DMS153 (cell line): ENCODE data around the gene PPP1R14D.

Experiments used
- DNase-seq: peaks from one replicate; lab custom pipeline; 2025; lab: John Stamatoyannopoulos, UW

PPP1R14D gene

GRCh38 chr15:40782609-40783227, 45.8 kb downstream of the PPP1R14D start:
- peak; percentile 29 for DNase-seq

DNA sequence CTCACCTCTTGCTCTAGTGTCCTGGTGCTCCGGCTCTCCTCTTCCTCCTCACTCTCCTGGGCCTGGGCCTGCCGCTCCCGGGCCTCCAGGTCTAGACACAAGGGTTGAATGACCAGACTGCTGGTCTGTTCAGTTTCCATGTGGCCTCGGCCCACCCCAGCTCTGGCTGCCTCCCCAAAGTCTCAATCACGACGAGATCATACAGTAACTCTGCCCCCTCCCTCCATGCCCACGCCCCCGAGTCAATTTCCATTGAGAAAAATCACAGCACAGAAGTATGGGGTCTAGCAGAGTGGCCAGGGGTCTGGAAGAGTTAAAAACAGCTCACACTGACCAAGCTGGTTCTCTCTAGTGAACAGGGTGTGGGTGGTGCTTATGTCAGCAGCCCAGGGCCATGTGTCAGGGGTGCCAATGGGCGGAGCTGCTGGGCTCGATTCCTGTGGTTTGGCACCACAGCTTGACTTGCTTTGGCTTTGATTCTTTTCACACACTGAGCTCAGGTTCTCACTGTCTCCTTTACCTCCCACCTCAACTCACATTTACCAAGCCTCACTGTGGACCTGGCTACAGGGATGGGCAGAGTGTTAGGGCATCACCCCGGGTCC, 51.9 kb downstream of the PPP1R14D start:
- no peak for DNase-seq

- DNase-seq: no peak
Measured at GRCh38 chr15:40775740-40776536, 52.6 kb downstream of the PPP1R14D start.

- DNase-seq: no peak
Measured at GRCh38 chr15:40775007-40775406, 53.5 kb downstream of the PPP1R14D start.

GRCh38 chr15:40773902-40774301, 54.6 kb downstream of the PPP1R14D start:
- no peak for DNase-seq

GRCh38 chr15:40773496-40773895, 55.0 kb downstream of the PPP1R14D start:
- DNase-seq: no peak

DNA sequence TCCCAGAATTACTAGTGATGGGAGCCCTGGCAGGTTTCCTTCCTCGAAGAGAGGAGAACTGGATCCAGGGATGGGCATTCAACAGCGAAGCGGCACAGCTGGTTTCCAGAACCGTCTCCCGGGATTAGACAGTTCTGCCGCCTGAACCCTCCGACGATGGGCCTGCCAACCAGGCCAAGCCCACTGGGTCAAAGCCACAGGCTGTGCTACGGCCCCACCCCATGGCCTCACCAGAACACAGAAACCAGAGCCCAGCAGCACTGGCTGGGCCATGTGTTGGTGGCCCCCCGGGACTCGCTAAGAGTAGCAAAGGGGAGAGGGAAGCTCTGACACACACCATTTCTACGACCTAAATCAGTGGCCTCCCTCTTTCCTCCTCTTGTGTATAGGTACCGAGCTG, 56.5 kb downstream of the PPP1R14D start:
- no peak for DNase-seq

- DNase-seq: no peak
Measured at GRCh38 chr15:40771242-40771641, 57.3 kb downstream of the PPP1R14D start.

GRCh38 chr15:40770147-40770721, 58.3 kb downstream of the PPP1R14D start:
- no peak for DNase-seq

- no peak for DNase-seq
Measured at GRCh38 chr15:40769274-40770146, 59.0 kb downstream of the PPP1R14D start, which contains the start of gene C15orf62. Gene C15orf62, plus strand, starts transcription at chr15:40769980. Its CDS starts 516 bp downstream, at chr15:40770496.

DNA sequence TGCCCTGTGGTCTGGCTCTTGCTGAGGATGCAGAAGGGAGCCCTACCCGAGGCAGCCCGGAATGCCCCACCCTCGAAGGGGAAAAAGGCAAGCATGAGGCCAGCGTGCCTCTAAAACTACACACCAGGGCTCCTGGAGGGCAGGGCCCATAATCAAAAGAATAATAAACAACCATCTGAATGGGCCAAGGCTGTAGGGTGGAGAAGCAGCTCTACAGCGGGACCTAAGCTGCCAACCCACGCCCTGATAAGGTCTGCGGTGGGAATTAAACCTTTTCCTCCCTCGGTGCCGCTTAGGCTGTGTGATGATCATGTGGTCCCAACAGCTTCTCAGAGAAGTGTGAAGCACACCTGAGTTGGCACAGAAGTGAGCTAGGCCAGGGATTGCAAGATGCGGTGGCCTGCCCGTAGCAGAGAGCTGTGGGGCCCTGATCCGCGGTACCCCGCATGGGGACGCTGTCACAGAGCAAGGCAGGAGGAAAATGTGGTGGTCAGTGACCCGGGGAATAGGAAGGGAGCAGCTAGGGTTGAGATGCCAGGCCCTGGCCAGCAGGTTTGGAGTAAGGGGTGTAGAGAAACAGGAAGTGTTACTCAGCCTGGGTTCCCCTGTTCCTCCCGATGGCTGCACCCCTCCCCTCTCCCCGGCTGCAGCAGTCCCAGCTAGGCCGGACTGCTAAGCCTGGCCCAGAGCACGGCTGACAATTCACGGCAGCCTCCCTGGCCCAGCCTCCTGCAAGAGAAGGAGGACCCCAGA, 59.8 kb downstream of the PPP1R14D start:
- no peak for DNase-seq

DNA sequence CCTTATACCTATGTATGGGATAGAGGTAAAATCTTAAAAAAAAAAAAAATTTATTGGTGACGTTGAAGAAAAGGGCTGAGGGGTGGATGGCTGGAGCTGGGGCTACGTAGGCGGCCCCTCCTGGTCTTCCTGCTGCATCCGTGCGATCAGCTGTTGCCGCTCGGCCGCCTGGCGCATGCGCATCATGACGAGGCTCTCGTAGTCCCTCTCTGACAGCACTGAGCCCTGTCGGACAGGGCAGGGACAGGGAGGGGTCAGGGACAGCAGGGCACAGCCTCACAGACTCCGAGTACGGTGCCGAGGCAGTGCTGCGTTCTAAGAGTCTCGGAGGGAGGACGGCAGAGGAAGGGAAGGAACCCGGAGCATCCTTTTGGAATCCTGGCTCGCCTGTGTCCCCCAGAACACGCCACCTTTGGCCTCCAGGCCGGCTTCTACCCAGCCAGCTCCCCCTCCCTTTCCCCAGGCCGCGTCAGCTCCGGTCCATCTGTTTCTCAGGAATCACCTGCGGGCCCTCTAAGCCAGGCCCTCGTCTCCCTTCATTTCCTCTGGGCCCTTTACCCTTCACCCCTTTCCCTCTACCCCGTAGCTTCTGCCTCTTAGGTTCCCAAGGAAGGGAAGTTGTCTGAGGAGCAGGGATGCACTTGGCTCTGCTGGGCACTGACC, 60.5 kb downstream of the PPP1R14D start:
- no peak for DNase-seq

GRCh38 chr15:40766906-40767837, 61.3 kb downstream of the PPP1R14D start:
- no peak for DNase-seq

DNA sequence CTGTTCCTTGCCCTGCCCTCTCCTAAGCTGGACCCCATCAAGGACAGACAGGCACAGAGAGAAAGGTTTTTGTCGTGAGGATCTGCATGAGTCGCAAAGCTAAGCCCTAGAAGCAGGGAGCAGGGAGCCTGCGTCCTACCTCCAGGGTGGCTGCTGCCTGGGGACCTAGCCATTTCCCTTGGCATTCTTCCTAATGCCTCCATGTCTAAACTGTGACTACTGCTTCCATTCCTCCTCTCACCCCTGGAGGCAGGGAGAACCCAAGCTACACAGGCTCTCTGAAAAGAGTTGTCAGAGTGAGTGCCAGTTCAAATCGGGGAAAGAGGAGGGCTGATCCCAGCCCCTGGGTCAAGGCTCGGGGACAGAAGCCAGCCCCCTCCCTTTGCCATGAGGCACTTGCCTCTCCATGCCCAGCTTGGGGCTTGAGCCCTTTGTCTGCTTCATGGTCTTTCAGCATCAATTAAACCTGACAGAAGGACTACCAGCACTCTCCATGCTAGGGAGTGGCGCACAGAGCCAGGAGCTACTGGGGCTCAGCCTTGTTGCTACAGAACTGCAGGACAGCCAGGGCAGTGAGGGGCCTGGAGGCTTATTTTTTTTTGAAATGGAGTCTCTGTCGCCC, 62.2 kb downstream of the PPP1R14D start:
- DNase-seq: no peak
